PC-3 (cell line): ENCODE results near the gene ZDHHC7. TPM values are rescaled to one million over a fixed set of nuclear protein-coding genes. Genes with fewer than 3 reads are reported as not detected.

Source experiments
- ATAC-seq: fragments of 200-7000 bp; cut with Tn5 transposase; 2 replicates; pipeline ENCODE4 v1.9.1; 2020; ENCODE audit warnings: mild to moderate bottlenecking, moderate library complexity
- BruUV-seq: library from RNA; stranded (reverse); fragments of 400-500 nt; replicated peaks from 2 replicates; lab custom pipeline; 2021; lab: Mats Ljungman, UMichigan
- CTCF ChIA-PET: fragments of 300-600 bp; sonication (Branson Sonifier 250); formaldehyde crosslinking; loops from one replicate; lab custom pipeline; 2022; ENCODE audit warnings: antibody characterized with exemption; lab: Charles Lee
- POLR2A ChIA-PET: fragments of 300-600 bp; sonication (Branson Sonifier 250); formaldehyde crosslinking; loops from one replicate; lab custom pipeline; 2022; ENCODE audit warnings: antibody characterized with exemption; ENCODE audit not compliant: unreplicated experiment; lab: Charles Lee
- DNase-seq: peaks from one replicate; pipeline ENCODE4 v3.0.0-alpha.2; 2015
- H2AFZ ChIP-seq: fragments of 300-600 bp; sonication (generic); 2 replicates; pipeline ENCODE4 v1.6.0; 2016; ENCODE audit warnings: antibody characterized with exemption, low read length
- H3F3A ChIP-seq: fragments of 300-600 bp; sonication (generic); one replicate; pipeline ENCODE4 v1.6.0; 2017; ENCODE audit warnings: antibody characterized with exemption, low read length, control low read depth, mild to moderate bottlenecking; ENCODE audit not compliant: unreplicated experiment
- H3K27ac ChIP-seq: fragments of 300-600 bp; sonication (generic); 2 replicates; pipeline ENCODE4 v1.5.1; 2016; ENCODE audit warnings: mild to moderate bottlenecking, low read length
- H3K27me3 ChIP-seq: fragments of 300-600 bp; sonication (generic); 2 replicates; pipeline ENCODE4 v1.6.1; 2016; ENCODE audit warnings: low read length, mixed read lengths
- H3K36me3 ChIP-seq: fragments of 300-600 bp; sonication (generic); 2 replicates; pipeline ENCODE4 v1.6.1; 2016; ENCODE audit warnings: low read depth, mixed run types, low read length, mixed read lengths
- H3K4me1 ChIP-seq: fragments of 300-600 bp; sonication (generic); 2 replicates; pipeline ENCODE4 v1.5.1; 2016; ENCODE audit warnings: low read length; ENCODE audit not compliant: insufficient read depth
- H3K4me2 ChIP-seq: fragments of 300-600 bp; sonication (generic); 2 replicates; pipeline ENCODE4 v1.6.0; 2016; ENCODE audit warnings: low read length
- H3K4me3 ChIP-seq: fragments of 300-600 bp; sonication (generic); 2 replicates; pipeline ENCODE4 v1.5.1; 2016; ENCODE audit warnings: mild to moderate bottlenecking, low read length, mixed read lengths
- H3K79me2 ChIP-seq: fragments of 300-600 bp; sonication (generic); 2 replicates; pipeline ENCODE4 v1.6.1; 2017; ENCODE audit warnings: low read length, mixed read lengths
- H3K9ac ChIP-seq: fragments of 300-600 bp; sonication (generic); 2 replicates; pipeline ENCODE4 v1.6.0; 2016; ENCODE audit warnings: mild to moderate bottlenecking, low read length
- H3K9me2 ChIP-seq: fragments of 300-600 bp; sonication (generic); replicated peaks from 2 replicates; pipeline ENCODE4 v1.6.1; 2016; ENCODE audit warnings: mixed run types, low read length, mixed read lengths
- H3K9me3 ChIP-seq: fragments of 300-600 bp; sonication (generic); 2 replicates; pipeline ENCODE4 v1.6.1; 2016; ENCODE audit warnings: low read length, mixed read lengths
- H4K20me1 ChIP-seq: fragments of 300-600 bp; sonication (generic); 2 replicates; pipeline ENCODE4 v1.6.1; 2016; ENCODE audit warnings: low read length, mixed read lengths
- CTCF ChIP-seq: fragments of 300-600 bp; sonication (generic); conservative IDR thresholded peaks from 2 replicates; pipeline ENCODE4 v1.5.1; 2017; ENCODE audit warnings: antibody characterized with exemption, low read depth, mild to moderate bottlenecking, low read length
- EZH2 ChIP-seq: fragments of 300-600 bp; sonication (generic); IDR thresholded peaks from one replicate; pipeline ENCODE4 v1.6.1; 2017; ENCODE audit warnings: antibody characterized with exemption, mild to moderate bottlenecking, low read length; ENCODE audit not compliant: unreplicated experiment
- EZH2phosphoT487 ChIP-seq: fragments of 300-600 bp; sonication (generic); IDR thresholded peaks from 2 replicates; pipeline ENCODE4 v1.6.1; 2018; ENCODE audit warnings: mild to moderate bottlenecking, antibody characterized with exemption, low read length, borderline replicate concordance
- intact Hi-C: fragments of 100-400 bp; cut with micrococcal nuclease; formaldehyde crosslinking; loops from 2 replicates; pipeline ENCODE4 v1.9.0; 2023
- total RNA-seq: library from RNA; depleted of rRNA; stranded (reverse); fragments of >200 nt; gene quantifications from 2 replicates; pipeline ENCODE4 v1.2.3, GENCODE V29; 2014

ZDHHC7 gene
- total RNA-seq, 1 experiment from 2014 or later: 42.1 TPM

GRCh38 chr16:84928679-84929420, 82.5 kb downstream of the ZDHHC7 start:
- ATAC-seq: peak; percentile 97
- H3K9me3 ChIP-seq: no peaks in the 10 kb centered on the region
- intact Hi-C loops: no loop called here
- CTCF ChIA-PET: no interaction called here
- H3K36me3 ChIP-seq: no peaks in the 10 kb centered on the region
- POLR2A ChIA-PET: no interaction called here
- no peaks in the 10 kb centered on the region for H3K9me2 ChIP-seq
- H3K9ac ChIP-seq: no peak overlapping the region
- peaks cover 10% of the 10 kb centered on the region for H3K4me1 ChIP-seq
- TF ChIP-seq EZH2phosphoT487 (no peak), CTCF (no peak)
- H4K20me1 ChIP-seq: no peaks in the 10 kb centered on the region
- H3K27ac ChIP-seq: no peak overlapping the region
- H3F3A ChIP-seq: no peaks in the 10 kb centered on the region
- DNase-seq: peak; percentile 49
- BruUV-seq: no TSS peak
- peak overlapping the region; percentile 31; the same call in 1 of the 2 replicates for H3K4me2 ChIP-seq
- no peaks in the 10 kb centered on the region for H3K79me2 ChIP-seq
- no peaks in the 10 kb centered on the region for H3K27me3 ChIP-seq
- H2AFZ ChIP-seq: peak overlapping the region; percentile 59; the same call in 1 of the 2 replicates
- H3K4me3 ChIP-seq: no peak overlapping the region

- H3K4me2 ChIP-seq: peak overlapping the region; percentile 31; the same call in 1 of the 2 replicates
- no peaks in the 10 kb centered on the region for H3K9me3 ChIP-seq
- no TSS peak for BruUV-seq
- H4K20me1 ChIP-seq: no peaks in the 10 kb centered on the region
- ChIA-PET POLR2A (no interaction called here), CTCF (no interaction called here)
- no peaks in the 10 kb centered on the region for H3K36me3 ChIP-seq
- H3K4me3 ChIP-seq: no peak overlapping the region
- TF ChIP-seq EZH2phosphoT487 (no peak), CTCF (no peak), EZH2 (no peak)
- peaks cover 10% of the 10 kb centered on the region for H3K4me1 ChIP-seq
- DNase-seq (no peak), ATAC-seq (no peak)
- H3K27me3 ChIP-seq: no peaks in the 10 kb centered on the region
- intact Hi-C loops: no loop called here
- H3K27ac ChIP-seq: no peak overlapping the region
- H2AFZ ChIP-seq: 0 out of 2 replicates have a peak overlapping the region, but pooled peaks have one; percentile 59
- no peaks in the 10 kb centered on the region for H3K9me2 ChIP-seq
- H3K9ac ChIP-seq: no peak overlapping the region
- H3F3A ChIP-seq: no peaks in the 10 kb centered on the region
- H3K79me2 ChIP-seq: no peaks in the 10 kb centered on the region
Measured at GRCh38 chr16:84927621-84928591, 83.4 kb downstream of the ZDHHC7 start.
